DMS 273 treated with DMSO at 0.1 percent for 48 hours (cell line): ENCODE results near the gene SERGEF.
A peak's percentile ranks its signal among the peaks of the same experiment; 100 is the strongest.

ENCODE experiments used
- DNase-seq: peaks from one replicate; lab custom pipeline; 2025; lab: John Stamatoyannopoulos, UW

Gene SERGEF

GRCh38 chr11:17951685-17952388 lies 61.0 kb downstream of the SERGEF start:
- DNase-seq: no peak

GRCh38 chr11:17950644-17951043 lies 62.2 kb downstream of the SERGEF start:
- no peak for DNase-seq

- DNase-seq: no peak
Observed at GRCh38 chr11:17948296-17948695, 64.6 kb downstream of the SERGEF start.

- peak; percentile 17 for DNase-seq
Observed at GRCh38 chr11:17939542-17939941, 73.3 kb downstream of the SERGEF start.

- DNase-seq: no peak
Observed at GRCh38 chr11:17936790-17937189, 76.1 kb downstream of the SERGEF start.

- no peak for DNase-seq
Observed at GRCh38 chr11:17934194-17934593, 78.7 kb downstream of the SERGEF start.

- no peak for DNase-seq
Observed at GRCh38 chr11:17933708-17934107, 79.1 kb downstream of the SERGEF start.

GRCh38 chr11:17932472-17932871 lies 80.4 kb downstream of the SERGEF start:
- no peak for DNase-seq

GRCh38 chr11:17931595-17931994 lies 81.3 kb downstream of the SERGEF start:
- DNase-seq: no peak

GRCh38 chr11:17930544-17931125 lies 82.2 kb downstream of the SERGEF start:
- DNase-seq: no peak

- DNase-seq: no peak
Observed at GRCh38 chr11:17929171-17929570, 83.7 kb downstream of the SERGEF start.

- DNase-seq: no peak
Observed at GRCh38 chr11:17927681-17928343, 85.0 kb downstream of the SERGEF start.

- no peak for DNase-seq
Observed at GRCh38 chr11:17927041-17927440, 85.8 kb downstream of the SERGEF start.

- DNase-seq: no peak
Observed at GRCh38 chr11:17924713-17925112, 88.1 kb downstream of the SERGEF start.

- DNase-seq: no peak
Observed at GRCh38 chr11:17923217-17923616, 89.6 kb downstream of the SERGEF start.

- no peak for DNase-seq
Observed at GRCh38 chr11:17922416-17922788, 90.4 kb downstream of the SERGEF start.

GRCh38 chr11:17921659-17922415 lies 91.0 kb downstream of the SERGEF start:
- peak; percentile 16 for DNase-seq

- peak; percentile 51 for DNase-seq
Observed at GRCh38 chr11:17918049-17918605, 94.7 kb downstream of the SERGEF start.

GRCh38 chr11:17917556-17917955 lies 95.3 kb downstream of the SERGEF start:
- DNase-seq: no peak

- DNase-seq: no peak
Observed at GRCh38 chr11:17915500-17916143, 97.2 kb downstream of the SERGEF start.

GRCh38 chr11:17914957-17915356 lies 97.9 kb downstream of the SERGEF start:
- no peak for DNase-seq

- no peak for DNase-seq
Observed at GRCh38 chr11:17907046-17907445, 105.8 kb downstream of the SERGEF start.
